Measurements from ENCODE around the gene FLT3LG. TPM values are rescaled to one million over a fixed set of nuclear protein-coding genes. Genes with fewer than 3 reads are reported as not detected.

The FLT3LG gene
- total and polyA plus RNA-seq, 9 of the 15 experiments (the other 6 are each of a cell fraction or from before 2014, with no cell fraction given) = 0.31 to 6.4 (median 1.1) TPM

GRCh38 chr19:49528211-49528771, 54.3 kb downstream of the FLT3LG start:
- peak in 2 of 4 experiments; percentile 8 to 10 for DNase-seq (ENCODE audit: extremely low read depth in 1 of 4, low spot score in 3 of 4)
- Histone ChIP-seq H3K4me3 (peak overlapping the region; percentile 44), H3K9me1 (ENCODE audit: control insufficient read depth, insufficient read depth, low read length) (no peaks in the 10 kb centered on the region), H2AFZ (ENCODE audit: low read depth, low read length) (peak overlapping the region; percentile 94), H3K4me1 (replicated peaks in 1 of 2; ENCODE audit: control insufficient read depth in 2 of 2, insufficient read depth in 2 of 2, low read length in 2 of 2) (peaks cover 10 to 40% of the 10 kb centered on the region in 2 experiments; a peak in 4 of 5 replicates), H3K27me3 (ENCODE audit: control insufficient read depth in 2 of 2, insufficient read depth in 2 of 2, low read length in 2 of 2) (no peaks in the 10 kb centered on the region), H3K9me3 (replicated peaks; ENCODE audit: control insufficient read depth, insufficient read depth, low read depth, low read length) (no peaks in the 10 kb centered on the region), H4K20me1 (replicated peaks; ENCODE audit: control insufficient read depth, insufficient read depth, low read length) (no peaks in the 10 kb centered on the region), H3K9ac (ENCODE audit: insufficient read depth in 1 of 2, low read depth in 2 of 2, low read length in 2 of 2) (peak overlapping the region; percentile 60 to 93; a peak in 3 of 4 replicates), H3K4me2 (ENCODE audit: insufficient read depth, low read length) (peak overlapping the region; percentile 82), H3K27ac (ENCODE audit: extremely low read depth, low read depth, low read length) (no peak overlapping the region), H3K36me3 (ENCODE audit: control insufficient read depth, insufficient read depth, low read length) (no peaks in the 10 kb centered on the region), H3K79me2 (ENCODE audit: control insufficient read depth, insufficient read depth, low read length) (no peaks in the 10 kb centered on the region)
- TF ChIP-seq NR2C1 (IDR thresholded peaks at IDR 0.05) (peak; percentile 86), NR2C1 (tag; IDR thresholded peaks at IDR 0.05) (peak; percentile 58), AFF1 (IDR thresholded peaks at IDR 0.05; ENCODE audit: low read depth in 1 of 2, partially characterized antibody in 2 of 2) (no peak), ZBTB17 (CRISPR knock-in tag; IDR thresholded peaks at IDR 0.05) (no peak)
- intact Hi-C loops (cut with micrococcal nuclease) = no loop called here
- ATAC-seq = no peak
- POLR2A ChIA-PET = interaction anchor here (0.8 to 1.4 kb wide), 8 partner anchors 16 to 609 kb away, joined by 3 to 14 read pairs (median 4); partner anchors contain the start of genes NOSIP and RPS11
- BruUV-seq (replicated peaks) = TSS peak; percentile 90
- no peak for FAIRE-seq
- in situ Hi-C loops (cut with MboI) = no loop called here
- 33% methylated on average over 20 of the region's 25 CpGs for WGBS (ENCODE audit: insufficient coverage, low coverage, missing lambda C conversion rate)
- CTCF ChIA-PET (ENCODE audit: low intra/inter-chr PET ratio) = interaction anchor here (0.6 kb wide), 1 partner anchor 31 kb away, joined by 4 read pairs; no protein-coding TSS in a partner anchor
